ENCODE data around the gene GPR156.

The GPR156 gene

DNA sequence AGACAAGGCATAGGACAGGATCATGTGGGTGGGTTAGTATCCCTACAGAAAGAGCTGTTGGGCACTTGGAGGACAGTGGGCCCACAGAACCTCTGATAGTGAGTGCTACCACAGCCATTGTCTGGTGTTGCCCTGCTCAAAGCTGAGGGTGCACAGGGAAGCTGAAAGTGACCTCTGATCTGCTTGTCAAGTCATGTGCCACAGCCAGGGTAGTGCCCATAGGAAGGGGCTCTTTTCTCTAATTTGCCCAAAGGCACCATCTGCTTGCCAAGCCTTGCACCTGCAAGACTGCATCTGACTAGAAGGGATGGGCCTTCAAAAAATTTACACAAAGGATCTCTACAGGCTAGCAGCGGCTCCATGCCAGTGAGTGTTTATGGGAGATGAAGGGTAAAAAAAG is 103.4 kb downstream of the GPR156 start:
- Histone ChIP-seq H3K9me3 (ENCODE audit: severe bottlenecking) (no peaks in the 10 kb centered on the region), H3K4me3 (ENCODE audit: severe bottlenecking) (no peak overlapping the region), H3K27ac (ENCODE audit: poor library complexity, severe bottlenecking) (peak overlapping the region; percentile 95), H3K4me1 (ENCODE audit: insufficient read depth, poor library complexity, severe bottlenecking) (peaks cover 48% of the 10 kb centered on the region), H3K27me3 (ENCODE audit: insufficient read depth, poor library complexity, severe bottlenecking) (no peaks in the 10 kb centered on the region), H3K36me3 (ENCODE audit: low read depth) (no peaks in the 10 kb centered on the region)
- TF ChIP-seq, protein P1, sequence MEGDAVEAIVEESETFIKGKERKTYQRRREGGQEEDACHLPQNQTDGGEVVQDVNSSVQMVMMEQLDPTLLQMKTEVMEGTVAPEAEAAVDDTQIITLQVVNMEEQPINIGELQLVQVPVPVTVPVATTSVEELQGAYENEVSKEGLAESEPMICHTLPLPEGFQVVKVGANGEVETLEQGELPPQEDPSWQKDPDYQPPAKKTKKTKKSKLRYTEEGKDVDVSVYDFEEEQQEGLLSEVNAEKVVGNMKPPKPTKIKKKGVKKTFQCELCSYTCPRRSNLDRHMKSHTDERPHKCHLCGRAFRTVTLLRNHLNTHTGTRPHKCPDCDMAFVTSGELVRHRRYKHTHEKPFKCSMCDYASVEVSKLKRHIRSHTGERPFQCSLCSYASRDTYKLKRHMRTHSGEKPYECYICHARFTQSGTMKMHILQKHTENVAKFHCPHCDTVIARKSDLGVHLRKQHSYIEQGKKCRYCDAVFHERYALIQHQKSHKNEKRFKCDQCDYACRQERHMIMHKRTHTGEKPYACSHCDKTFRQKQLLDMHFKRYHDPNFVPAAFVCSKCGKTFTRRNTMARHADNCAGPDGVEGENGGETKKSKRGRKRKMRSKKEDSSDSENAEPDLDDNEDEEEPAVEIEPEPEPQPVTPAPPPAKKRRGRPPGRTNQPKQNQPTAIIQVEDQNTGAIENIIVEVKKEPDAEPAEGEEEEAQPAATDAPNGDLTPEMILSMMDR (IDR thresholded peaks at IDR 0.05; ENCODE audit: poor library complexity, severe bottlenecking) = no peak
- ATAC-seq (ENCODE audit: low read depth) (no peak), DNase-seq (ENCODE audit: low spot score) (no peak)

DNA sequence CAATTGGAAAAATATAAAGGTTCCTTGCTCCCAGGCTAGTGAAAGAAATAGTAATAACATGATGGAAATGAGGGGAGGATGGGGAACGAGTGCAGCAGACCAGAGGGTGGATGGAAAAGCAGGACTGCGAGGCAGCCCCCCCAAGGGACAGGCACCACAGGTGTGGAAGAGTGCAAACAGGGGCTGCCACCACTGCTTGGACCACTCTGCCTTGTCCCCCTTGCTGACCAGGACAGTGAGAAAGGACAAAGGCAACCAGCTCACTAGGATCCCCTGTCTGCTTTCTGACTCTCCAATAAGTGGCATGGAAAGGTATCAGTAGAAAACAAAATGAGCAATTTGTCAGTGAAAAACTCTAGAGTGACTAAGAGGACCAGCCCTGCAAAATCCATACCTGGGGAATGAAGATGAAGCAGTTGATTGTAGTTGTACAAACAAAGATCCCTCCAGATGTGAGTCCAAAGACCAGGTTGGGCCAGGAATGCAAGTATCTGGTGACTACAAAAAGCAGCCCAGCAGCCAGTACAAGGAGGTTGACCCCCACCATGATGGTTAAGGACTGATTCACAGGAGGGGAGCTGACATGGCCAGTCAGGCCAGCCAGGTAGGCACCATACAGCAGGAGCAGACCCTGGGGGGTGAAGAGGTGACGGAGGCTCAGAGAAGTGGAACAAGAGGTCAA is 104.2 kb downstream of the GPR156 start:
- peak; percentile 2; the same call in 1 of the 3 replicates for ATAC-seq (ENCODE audit: low read depth)
- Histone ChIP-seq H3K4me1 (ENCODE audit: insufficient read depth, poor library complexity, severe bottlenecking) (peaks cover 50% of the 10 kb centered on the region), H3K36me3 (ENCODE audit: low read depth) (no peaks in the 10 kb centered on the region), H3K9me3 (ENCODE audit: severe bottlenecking) (no peaks in the 10 kb centered on the region), H3K27ac (ENCODE audit: poor library complexity, severe bottlenecking) (peak overlapping the region; percentile 95), H3K27me3 (ENCODE audit: insufficient read depth, poor library complexity, severe bottlenecking) (no peaks in the 10 kb centered on the region), H3K4me3 (ENCODE audit: severe bottlenecking) (no peak overlapping the region)
- no peak for DNase-seq (ENCODE audit: low spot score)
- TF ChIP-seq, protein P1 (IDR thresholded peaks at IDR 0.05; ENCODE audit: poor library complexity, severe bottlenecking) = no peak

DNA sequence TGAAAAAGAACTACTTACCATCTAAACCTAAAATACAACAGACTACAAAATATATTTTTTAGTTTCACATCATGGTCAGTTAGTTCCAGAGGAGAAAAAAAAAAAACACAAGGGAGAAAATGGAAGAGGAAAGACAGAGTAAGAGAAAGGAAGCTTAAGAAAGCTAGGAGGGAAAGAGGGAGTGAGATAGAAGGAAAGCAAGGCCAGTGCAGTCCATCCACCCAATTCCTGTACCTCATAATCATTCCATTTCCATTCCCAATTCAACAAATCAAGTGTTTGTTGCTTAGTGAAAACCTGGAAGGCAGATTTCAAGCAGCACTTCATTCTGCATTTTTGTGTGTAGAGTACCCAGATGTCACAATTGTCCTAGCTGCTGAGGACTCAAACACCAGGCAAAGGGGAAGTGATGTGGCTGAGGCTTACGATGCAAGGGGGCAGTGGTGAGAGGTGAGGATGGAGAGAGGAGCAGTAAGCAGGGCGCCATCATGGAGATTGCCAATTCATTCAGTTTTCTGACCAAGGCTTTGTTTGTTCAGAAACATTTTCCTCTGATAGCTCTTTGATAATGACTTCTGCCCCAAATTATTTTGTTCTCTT is 107.2 kb downstream of the GPR156 start:
- no peak for DNase-seq (ENCODE audit: low spot score)
- Histone ChIP-seq H3K27me3 (ENCODE audit: insufficient read depth, poor library complexity, severe bottlenecking) (no peaks in the 10 kb centered on the region), H3K9me3 (ENCODE audit: severe bottlenecking) (no peaks in the 10 kb centered on the region), H3K4me3 (ENCODE audit: severe bottlenecking) (no peak overlapping the region), H3K4me1 (ENCODE audit: insufficient read depth, poor library complexity, severe bottlenecking) (peaks cover 42% of the 10 kb centered on the region), H3K27ac (ENCODE audit: poor library complexity, severe bottlenecking) (peak overlapping the region; percentile 95), H3K36me3 (ENCODE audit: low read depth) (no peaks in the 10 kb centered on the region)
- ATAC-seq (ENCODE audit: low read depth) = no peak
- TF ChIP-seq, protein P1 (IDR thresholded peaks at IDR 0.05; ENCODE audit: poor library complexity, severe bottlenecking) = no peak

DNA sequence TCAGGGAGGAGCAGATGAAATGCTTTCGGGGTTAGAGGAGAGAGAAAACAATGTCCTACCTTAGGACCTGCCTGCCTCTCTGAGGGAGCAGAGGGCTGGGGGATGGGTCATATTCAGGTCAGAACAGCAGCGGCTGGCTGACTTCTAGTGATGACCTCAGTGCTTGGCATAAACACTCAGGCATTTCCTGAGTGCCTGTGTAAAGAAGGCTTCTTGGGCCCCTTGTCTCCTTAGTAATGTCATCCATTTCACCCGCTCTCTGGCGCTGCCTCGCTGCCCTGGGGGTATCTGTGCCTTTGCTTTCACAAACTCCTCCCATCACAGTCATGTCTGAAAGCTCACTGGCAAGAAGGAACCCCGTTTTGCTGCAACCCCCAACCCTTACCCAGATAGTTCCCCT is 107.9 kb downstream of the GPR156 start:
- H3K36me3 ChIP-seq (ENCODE audit: low read depth) = no peaks in the 10 kb centered on the region
- peak overlapping the region; percentile 95 for H3K27ac ChIP-seq (ENCODE audit: poor library complexity, severe bottlenecking)
- no peaks in the 10 kb centered on the region for H3K9me3 ChIP-seq (ENCODE audit: severe bottlenecking)
- DNase-seq (ENCODE audit: low spot score) (peak; percentile 87), ATAC-seq (ENCODE audit: low read depth) (peak; percentile 97)
- no peaks in the 10 kb centered on the region for H3K27me3 ChIP-seq (ENCODE audit: insufficient read depth, poor library complexity, severe bottlenecking)
- peaks cover 36% of the 10 kb centered on the region for H3K4me1 ChIP-seq (ENCODE audit: insufficient read depth, poor library complexity, severe bottlenecking)
- TF ChIP-seq, protein P1 (IDR thresholded peaks at IDR 0.05; ENCODE audit: poor library complexity, severe bottlenecking) = no peak
- H3K4me3 ChIP-seq (ENCODE audit: severe bottlenecking) = no peak overlapping the region

Data from RWPE2 (cell line).